ENCODE results near the gene SERPINE1.

SERPINE1 gene

GRCh38 chr7:101151908-101152651 lies 25.2 kb downstream of the SERPINE1 start:
- FAIRE-seq (no peak), DNase-seq (ENCODE audit: extremely low spot score, insufficient read length, low read depth) (no peak)

- DNase-seq (ENCODE audit: extremely low spot score, insufficient read length, low read depth) (peak; percentile 96), FAIRE-seq (peak; percentile 93)
These were observed 27.2 kb downstream of the SERPINE1 start, which contains the start of gene AP1S1 for GRCh38 chr7:101153969-101154692. TSS of gene AP1S1 (plus strand) at chr7:101154476. CDS start at chr7:101154515, 39 bp downstream.

- FAIRE-seq (no peak), DNase-seq (ENCODE audit: extremely low spot score, insufficient read length, low read depth) (no peak)
These were observed 27.8 kb downstream of the SERPINE1 start for GRCh38 chr7:101154693-101155102.

DNA sequence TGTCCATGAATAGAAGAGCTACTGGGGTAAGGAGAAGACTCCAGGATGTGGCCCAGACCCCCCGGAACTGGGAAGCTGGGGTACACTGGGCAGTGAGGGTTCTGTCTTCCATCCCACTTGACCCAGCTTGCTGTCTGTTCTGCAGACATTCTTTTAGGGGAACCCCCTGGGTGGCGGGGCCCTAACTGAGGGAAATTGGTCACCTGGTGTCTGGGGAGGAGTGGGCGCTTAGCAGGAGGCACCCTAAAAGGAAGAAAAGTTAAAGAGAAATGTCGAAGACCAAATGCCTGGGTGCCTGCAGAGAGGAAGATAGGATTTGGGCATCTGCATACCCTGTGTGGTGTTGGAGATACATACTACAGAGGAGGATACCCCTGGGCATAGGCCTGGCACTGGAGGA lies 28.4 kb downstream of the SERPINE1 start:
- FAIRE-seq (no peak), DNase-seq (ENCODE audit: extremely low spot score, insufficient read length, low read depth) (no peak)

DNA sequence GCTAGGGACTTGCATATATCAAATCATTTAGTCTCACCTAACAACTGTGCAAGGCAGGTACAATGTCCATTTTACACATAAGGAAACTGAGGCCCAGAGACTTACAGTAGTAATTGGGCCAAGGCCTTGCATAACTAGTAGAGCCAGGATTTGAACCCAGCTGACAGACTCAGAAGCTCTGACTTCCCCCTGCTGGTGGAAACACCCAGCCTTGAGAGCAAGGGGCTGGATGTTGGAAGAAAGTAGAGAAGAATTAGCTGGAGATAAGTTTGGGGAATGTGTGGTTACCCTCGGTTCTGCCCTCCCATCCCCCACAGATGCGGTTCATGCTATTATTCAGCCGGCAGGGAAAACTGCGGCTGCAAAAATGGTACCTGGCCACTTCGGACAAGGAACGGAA lies 29.4 kb downstream of the SERPINE1 start:
- no peak for DNase-seq (ENCODE audit: extremely low spot score, insufficient read length, low read depth)
- FAIRE-seq: no peak

DNA sequence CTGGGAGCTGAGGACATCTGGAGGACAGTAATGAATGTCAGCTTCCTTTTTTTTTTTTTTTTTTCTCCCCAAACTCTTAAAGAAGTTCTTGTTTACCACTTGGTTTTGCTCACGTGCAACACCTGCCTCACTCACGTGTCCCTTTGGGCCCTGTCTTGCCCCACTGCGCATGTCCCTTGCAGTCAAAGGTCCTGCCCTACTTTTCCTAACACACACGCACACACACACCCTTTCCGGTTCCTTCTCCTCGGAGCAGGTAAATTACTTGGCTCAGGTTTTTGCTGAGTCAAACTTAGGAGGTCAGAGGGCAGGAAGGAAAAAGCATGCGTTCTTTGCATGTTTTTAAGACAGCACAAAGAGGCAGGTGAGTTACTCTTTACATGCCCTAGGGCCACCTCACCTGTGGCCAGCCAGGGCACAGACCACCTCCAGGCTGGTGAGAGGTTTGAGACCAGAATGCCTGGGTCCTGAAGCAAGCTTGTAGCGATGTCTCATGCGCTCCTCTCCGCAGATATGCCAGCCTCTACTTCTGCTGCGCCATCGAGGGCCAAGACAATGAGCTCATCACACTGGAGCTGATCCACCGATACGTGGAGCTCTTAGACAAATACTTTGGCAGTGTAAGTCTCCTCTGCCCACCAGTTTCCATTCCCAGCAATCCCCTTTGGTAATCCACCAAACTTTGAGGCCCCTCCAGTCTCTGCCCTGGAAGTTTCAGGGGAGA lies 30.1 kb downstream of the SERPINE1 start:
- FAIRE-seq: no peak
- DNase-seq (ENCODE audit: extremely low spot score, insufficient read length, low read depth): no peak

DNA sequence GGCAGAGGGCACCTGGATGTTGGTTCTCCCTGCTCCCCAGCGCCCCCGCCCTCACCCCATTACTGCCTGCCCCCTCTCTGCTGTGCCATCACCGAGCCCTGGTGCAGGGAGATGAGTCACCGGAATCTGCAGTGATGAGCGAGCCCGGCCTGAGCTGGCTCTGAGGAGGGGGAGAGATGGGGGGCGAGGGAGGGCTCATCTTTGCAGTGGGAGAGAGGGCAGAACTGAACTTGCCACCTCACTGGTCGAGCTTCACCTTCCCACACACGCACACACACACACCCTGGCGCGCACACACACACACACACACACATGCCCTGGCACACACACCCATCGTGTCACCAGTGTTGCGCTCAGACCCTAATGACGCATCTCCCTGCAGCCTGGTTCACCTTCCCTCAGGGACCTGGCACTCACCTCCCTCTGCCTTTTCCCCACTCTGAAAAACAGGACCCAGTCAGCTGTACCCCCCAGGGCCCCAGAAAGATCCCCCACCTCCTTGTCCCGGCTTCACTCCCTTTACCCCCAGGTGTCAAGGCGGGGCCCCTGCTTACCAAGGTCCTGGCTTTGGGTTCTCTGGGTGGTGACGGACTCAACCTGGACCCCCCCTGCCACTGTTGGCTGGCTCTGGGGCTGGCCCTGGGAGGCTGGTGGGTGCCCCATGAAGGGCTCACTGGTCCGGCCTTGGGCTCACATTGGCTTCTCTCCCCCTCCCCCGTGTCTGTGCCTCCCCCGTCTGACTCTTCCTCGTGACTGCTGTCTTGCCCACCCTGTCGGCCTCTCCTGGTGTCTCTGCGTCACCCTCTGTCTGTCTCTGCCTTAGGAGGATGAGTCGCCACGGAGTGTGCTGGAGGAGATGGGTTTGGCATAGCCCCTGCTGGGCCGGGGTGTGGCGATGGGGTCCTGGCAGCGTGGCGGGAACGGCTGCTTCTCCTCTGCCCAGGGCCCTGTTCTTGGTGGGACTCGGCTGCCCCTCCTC lies 33.1 kb downstream of the SERPINE1 start:
- FAIRE-seq: no peak
- no peak for DNase-seq (ENCODE audit: extremely low spot score, insufficient read length, low read depth)

GRCh38 chr7:101160910-101161309 lies 34.0 kb downstream of the SERPINE1 start:
- no peak for DNase-seq (ENCODE audit: extremely low spot score, insufficient read length, low read depth)
- FAIRE-seq: no peak

- DNase-seq (ENCODE audit: extremely low spot score, insufficient read length, low read depth): no peak
- no peak for FAIRE-seq
These were observed 35.0 kb downstream of the SERPINE1 start for GRCh38 chr7:101161692-101162471.

DNA sequence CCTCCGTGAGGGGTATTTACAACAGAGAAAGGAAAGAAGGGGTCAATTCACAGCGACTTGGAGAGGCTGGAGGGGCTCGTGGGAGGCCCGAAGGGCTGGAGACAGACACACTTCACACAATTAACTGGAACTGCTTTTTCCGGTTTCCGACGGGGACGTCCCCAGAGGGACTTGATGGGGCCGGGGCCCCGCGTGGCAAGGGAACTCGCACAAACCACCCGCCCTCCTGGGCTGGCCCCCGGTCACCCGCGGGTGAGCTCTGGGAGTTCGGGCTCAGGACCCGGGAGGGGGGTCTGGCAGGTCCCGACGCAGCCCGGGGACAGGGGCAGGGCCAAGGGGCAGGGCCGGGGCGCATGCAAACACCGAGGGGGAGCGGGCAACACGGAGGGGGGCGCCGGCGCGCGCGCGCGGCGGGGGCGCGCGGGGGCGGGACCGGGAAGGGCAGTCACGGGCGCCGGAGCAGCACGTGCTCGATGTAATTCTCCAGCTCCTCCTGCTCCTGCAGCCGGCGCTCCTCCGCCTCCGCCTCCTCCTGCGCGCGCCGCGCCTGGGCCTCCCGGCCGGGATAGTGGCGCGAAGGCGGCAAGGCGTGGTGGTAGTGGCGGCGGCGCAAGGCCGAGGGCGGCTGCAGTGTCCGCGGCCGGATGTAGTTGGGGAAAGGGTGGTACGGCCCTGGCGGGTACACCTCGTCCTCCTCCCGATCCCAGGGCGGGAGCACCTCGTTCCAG lies 35.8 kb downstream of the SERPINE1 start:
- DNase-seq (ENCODE audit: extremely low spot score, insufficient read length, low read depth): no peak
- no peak for FAIRE-seq

DNA sequence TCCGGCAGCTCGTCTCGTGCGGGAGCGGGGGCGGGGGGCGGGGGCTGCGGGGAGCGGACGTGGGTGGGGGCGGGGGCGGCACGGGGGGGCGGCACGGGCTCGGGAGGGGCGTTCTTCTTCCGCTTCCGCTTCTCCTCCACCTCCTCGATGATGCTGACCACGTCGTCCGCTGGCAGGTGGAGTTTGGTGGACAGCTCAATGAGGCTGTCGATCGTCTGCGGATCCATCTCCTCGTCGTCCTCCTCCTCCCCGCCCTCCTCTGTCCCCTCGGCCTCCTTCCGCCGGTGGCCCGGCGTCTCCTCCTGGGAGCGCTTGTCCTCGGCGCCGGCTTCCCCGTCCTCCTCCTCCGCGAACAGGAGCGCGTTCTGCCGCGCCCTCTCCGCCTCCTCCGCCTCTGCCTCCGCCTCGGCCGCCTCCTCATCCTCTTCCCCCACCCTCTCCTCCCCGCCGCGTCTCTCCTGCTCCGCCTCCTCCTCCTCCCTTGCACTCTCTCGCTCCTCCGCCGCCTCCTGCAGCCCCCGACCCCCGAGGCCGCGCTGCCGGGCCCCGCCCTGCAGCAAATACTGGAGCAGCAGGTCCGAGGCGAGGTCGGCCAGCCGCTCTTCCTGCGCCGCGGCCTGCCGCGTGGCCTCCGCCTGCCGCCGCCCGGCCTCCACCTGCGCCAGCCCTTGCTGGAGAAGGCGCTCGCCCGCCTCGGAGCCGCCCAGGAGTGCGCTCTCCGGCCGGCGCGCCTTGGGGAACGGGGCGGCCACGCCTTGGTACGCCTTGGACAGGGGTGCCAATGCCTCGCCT lies 36.6 kb downstream of the SERPINE1 start:
- DNase-seq (ENCODE audit: extremely low spot score, insufficient read length, low read depth): no peak
- no peak for FAIRE-seq

GRCh38 chr7:101164071-101164840 lies 37.4 kb downstream of the SERPINE1 start:
- FAIRE-seq (no peak), DNase-seq (ENCODE audit: extremely low spot score, insufficient read length, low read depth) (no peak)

DNA sequence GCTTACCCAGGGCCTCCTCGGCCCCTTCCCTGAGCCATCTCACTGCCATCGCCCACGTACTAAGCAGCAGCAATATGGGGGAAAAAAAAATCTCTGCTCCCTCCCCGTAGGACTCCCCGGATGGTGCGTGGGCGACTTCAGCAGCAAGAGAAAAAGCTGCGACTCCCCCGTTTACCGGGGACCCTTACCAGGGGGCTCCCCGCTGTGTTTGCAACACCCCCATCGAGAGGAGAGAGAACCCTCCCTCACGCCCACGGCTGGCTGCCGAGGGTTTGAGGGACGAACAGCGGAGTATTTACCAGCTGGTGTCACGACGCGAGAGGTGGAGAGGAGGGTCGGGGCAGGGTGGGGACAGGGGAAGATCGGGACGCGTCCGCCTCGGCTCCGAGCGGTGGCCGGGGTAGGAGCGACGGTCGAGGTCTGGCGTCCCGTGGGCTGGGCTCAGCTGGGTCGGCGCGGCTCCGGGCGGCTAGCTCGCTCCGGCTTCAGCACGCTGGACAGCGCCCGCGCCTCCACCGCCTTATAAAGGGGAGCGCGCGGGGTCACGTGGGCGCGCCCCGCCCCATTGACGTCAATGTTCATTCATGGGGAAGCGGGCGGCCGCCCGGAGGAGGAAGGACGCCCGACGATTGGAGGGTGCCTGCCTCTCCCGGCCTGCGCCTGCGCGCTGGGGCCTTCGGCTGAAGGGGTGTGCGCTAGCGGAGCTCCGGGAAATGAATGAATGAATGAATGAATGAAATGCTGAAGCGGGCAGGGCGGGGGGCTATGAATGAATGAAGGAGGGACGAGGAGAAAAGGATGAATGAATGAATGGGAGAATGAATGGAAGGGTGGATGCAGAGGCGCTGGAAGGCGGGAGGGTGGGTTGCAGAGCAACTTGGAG lies 38.4 kb downstream of the SERPINE1 start, which contains the start of gene VGF:
Gene VGF (minus strand): TSS at position 495 of the 883 bp plus-strand sequence. CDS start 726 bp downstream, outside the sequence.
- DNase-seq (ENCODE audit: extremely low spot score, insufficient read length, low read depth): peak; percentile 80
- FAIRE-seq: peak; percentile 70

DNA sequence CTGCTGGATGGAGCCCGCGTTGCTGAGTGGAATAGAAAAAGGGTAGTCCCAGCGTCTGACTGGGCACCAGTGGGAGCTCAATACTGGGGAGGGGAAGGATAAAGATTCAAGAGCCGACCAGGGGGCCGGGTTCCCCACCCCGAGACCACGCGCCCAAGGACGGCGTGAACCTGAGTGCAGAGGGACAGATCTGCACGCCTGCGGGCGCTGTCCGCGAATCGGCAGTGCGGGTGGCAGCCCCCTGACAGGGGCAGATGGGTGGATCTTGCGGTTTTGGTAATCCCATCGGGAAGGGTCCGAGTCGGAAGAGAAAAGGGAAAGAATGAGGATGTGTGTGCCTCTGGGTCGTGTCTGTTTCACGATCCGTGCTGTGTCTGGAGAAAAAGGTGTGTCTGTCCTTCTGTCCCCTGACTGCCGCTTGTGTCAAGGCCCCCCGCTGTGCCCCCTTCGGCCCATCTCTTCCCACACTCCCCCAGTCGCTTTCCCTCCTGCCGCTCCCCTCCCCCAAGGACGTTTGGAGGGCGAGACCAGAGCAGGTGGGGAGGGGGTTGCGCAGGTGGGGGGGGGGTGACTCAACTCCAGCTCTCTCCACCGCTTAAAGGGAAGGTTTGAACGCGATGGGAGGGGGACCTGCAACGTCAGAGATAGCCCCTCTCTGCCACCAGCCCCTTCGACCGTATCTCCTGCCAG lies 39.2 kb downstream of the SERPINE1 start:
- DNase-seq (ENCODE audit: extremely low spot score, insufficient read length, low read depth): no peak
- FAIRE-seq: no peak

DNA sequence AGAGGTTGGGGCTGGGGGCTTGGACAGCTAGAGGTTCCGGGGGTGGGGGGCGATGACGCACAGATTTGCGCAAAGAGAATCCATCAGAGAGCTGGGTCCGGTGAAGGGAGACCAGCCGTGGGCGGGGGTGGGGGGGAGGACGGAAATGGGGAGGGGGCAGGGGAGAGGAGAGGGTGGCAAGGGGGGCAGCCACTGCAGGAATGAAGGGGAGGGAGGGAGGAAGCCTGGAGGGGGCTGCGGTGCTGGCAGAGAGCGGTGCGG lies 39.7 kb downstream of the SERPINE1 start:
- DNase-seq (ENCODE audit: extremely low spot score, insufficient read length, low read depth) (no peak), FAIRE-seq (no peak)
